Endodermal cell (in vitro differentiated cells): ENCODE measurements around the gene LPAR5. TPM values are rescaled to one million over a fixed set of nuclear protein-coding genes. Genes with fewer than 3 reads are reported as not detected.

Experiments
- DNase-seq: peaks from one replicate; pipeline ENCODE4 v3.0.0-alpha.2; 2017
- H3K27ac ChIP-seq: 2 replicates; pipeline ENCODE4 v1.5.1; 2013; ENCODE audit warnings: mild to moderate bottlenecking, low read depth, low read length, moderate library complexity
- H3K27me3 ChIP-seq: 2 replicates; pipeline ENCODE4 v1.6.1; 2013; ENCODE audit warnings: mild to moderate bottlenecking, low read length, moderate library complexity; ENCODE audit not compliant: insufficient read depth, control insufficient read depth, poor library complexity, severe bottlenecking
- H3K36me3 ChIP-seq: 2 replicates; pipeline ENCODE4 v1.7.0; 2013; ENCODE audit warnings: mild to moderate bottlenecking, low read length, moderate library complexity; ENCODE audit not compliant: control insufficient read depth, insufficient read depth
- H3K4me1 ChIP-seq: one replicate; pipeline ENCODE4 v1.7.0; 2013; ENCODE audit warnings: low read length; ENCODE audit not compliant: control insufficient read depth, insufficient read depth
- H3K4me3 ChIP-seq: 2 replicates; pipeline ENCODE4 v1.5.1; 2013; ENCODE audit warnings: mild to moderate bottlenecking, low read length, moderate library complexity
- H3K9ac ChIP-seq: 2 replicates; pipeline ENCODE4 v1.6.1; 2013; ENCODE audit warnings: mild to moderate bottlenecking, low read length, moderate library complexity; ENCODE audit not compliant: poor library complexity, severe bottlenecking; ENCODE audit errors: extremely low read depth
- H3K9me3 ChIP-seq: 2 replicates; pipeline ENCODE4 v1.6.1; 2013; ENCODE audit warnings: mild to moderate bottlenecking, low read length, moderate library complexity; ENCODE audit not compliant: control insufficient read depth
- H3K27ac Mint-ChIP-seq: 2 replicates; pipeline ENCODE4 v1.8.0; 2020; ENCODE audit warnings: mixed read lengths
- H3K27me3 Mint-ChIP-seq: 2 replicates; pipeline ENCODE4 v1.8.0; 2021; ENCODE audit warnings: mild to moderate bottlenecking, mixed read lengths; ENCODE audit not compliant: insufficient read depth
- H3K36me3 Mint-ChIP-seq: 2 replicates; pipeline ENCODE4 v1.8.0; 2020; ENCODE audit warnings: low read depth, mixed read lengths
- H3K4me1 Mint-ChIP-seq: 2 replicates; pipeline ENCODE4 v1.8.0; 2020; ENCODE audit warnings: mixed read lengths
- H3K4me3 Mint-ChIP-seq: 2 replicates; pipeline ENCODE4 v1.8.0; 2020; ENCODE audit warnings: mild to moderate bottlenecking, moderate library complexity, mixed read lengths
- H3K9me3 Mint-ChIP-seq: 2 replicates; pipeline ENCODE4 v1.8.0; 2020; ENCODE audit warnings: mild to moderate bottlenecking, mixed read lengths
- WGBS, 2 experiments: methylation state at CpG; one replicate each; pipeline versions ENCODE4 v1.1.5 to v1.1.7; 2013; ENCODE audit warnings: missing lambda C conversion rate in 2 of 2, mixed read lengths in 1 of 2; ENCODE audit not compliant: insufficient coverage in 1 of 2, insufficient read length in 1 of 2; 5-methylcytosine and 5-hydroxymethylcytosine counted together
- total RNA-seq, 2 donors: library from RNA; stranded (reverse); fragmentation: NEBNext Ultra II Directional in 1 of 2; extraction: Animal tissue kit (Norgen Biotek cat#: 25700) in 1 of 2; gene quantifications; 2 replicates in 1 of 2; 3 replicates in 1 of 2; pipeline ENCODE4 v1.2.1, GENCODE V29; 2021
- TF ChIP-seq, protein P1 (sequence below): fragments of 200-600 bp; sonication (generic); conservative IDR thresholded peaks from 2 replicates; pipeline ENCODE4 v1.5.0; 2021; ENCODE audit warnings: antibody characterized with exemption, mild to moderate bottlenecking

Gene LPAR5
- total RNA-seq, 2 donors from 2014 or later: 0.24 to 0.73 TPM

- H3K9ac ChIP-seq: no peak overlapping the region
- Mint-ChIP-seq H3K9me3 (no peaks in the 10 kb centered on the region), H3K36me3 (peaks cover 81% of the 10 kb centered on the region), H3K4me1 (no peaks in the 10 kb centered on the region), H3K4me3 (no peak overlapping the region), H3K27me3 (no peaks in the 10 kb centered on the region), H3K27ac (peak overlapping the region; percentile 2)
- H3K27me3 ChIP-seq: no peaks in the 10 kb centered on the region
- DNase-seq: no peak
- H3K4me3 ChIP-seq: no peak overlapping the region
- WGBS, 2 experiments: 94 to 97% methylated on average over 8 of the region's 8 CpGs
- peaks cover 87% of the 10 kb centered on the region for H3K36me3 ChIP-seq
- TF ChIP-seq, protein P1, sequence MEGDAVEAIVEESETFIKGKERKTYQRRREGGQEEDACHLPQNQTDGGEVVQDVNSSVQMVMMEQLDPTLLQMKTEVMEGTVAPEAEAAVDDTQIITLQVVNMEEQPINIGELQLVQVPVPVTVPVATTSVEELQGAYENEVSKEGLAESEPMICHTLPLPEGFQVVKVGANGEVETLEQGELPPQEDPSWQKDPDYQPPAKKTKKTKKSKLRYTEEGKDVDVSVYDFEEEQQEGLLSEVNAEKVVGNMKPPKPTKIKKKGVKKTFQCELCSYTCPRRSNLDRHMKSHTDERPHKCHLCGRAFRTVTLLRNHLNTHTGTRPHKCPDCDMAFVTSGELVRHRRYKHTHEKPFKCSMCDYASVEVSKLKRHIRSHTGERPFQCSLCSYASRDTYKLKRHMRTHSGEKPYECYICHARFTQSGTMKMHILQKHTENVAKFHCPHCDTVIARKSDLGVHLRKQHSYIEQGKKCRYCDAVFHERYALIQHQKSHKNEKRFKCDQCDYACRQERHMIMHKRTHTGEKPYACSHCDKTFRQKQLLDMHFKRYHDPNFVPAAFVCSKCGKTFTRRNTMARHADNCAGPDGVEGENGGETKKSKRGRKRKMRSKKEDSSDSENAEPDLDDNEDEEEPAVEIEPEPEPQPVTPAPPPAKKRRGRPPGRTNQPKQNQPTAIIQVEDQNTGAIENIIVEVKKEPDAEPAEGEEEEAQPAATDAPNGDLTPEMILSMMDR: no peak
- H3K4me1 ChIP-seq: no peaks in the 10 kb centered on the region
- H3K27ac ChIP-seq: no peak overlapping the region
- no peaks in the 10 kb centered on the region for H3K9me3 ChIP-seq
These were observed 60.1 kb downstream of the LPAR5 start for GRCh38 chr12:6575648-6576047.

DNA sequence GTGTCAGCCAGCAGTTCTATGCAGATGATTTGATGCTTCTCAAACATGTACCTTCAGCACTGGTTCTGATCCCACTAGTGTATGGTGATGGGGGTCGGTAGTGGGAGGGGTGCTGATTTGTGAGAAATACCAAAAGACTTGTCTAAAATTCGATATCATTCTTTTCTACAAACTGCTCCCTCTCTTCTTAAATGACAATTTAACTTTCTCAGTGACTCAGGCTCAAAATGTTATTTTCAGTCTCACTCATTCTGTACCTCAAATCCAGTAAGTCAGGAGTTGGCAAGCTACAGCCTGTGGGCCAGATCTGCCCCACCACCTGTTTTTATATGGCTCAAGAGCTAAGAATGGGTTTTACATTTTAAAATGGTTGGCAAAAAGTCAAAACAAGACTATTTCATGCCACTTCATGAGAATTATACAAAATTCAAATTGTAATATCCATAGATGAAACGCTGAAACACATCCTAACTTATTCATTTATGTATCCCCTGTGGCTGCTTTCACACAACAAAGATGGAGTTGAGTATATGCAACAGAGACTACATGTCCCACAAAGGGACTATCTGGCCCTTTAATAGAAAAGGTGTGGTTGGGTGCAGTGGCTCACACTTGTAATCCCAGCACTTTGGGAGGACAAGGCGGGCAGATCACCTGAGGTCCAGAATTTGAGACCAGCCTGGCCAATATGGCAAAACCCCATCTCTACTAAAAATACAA lies 61.0 kb downstream of the LPAR5 start:
- H3K4me1 ChIP-seq: no peaks in the 10 kb centered on the region
- H3K27ac ChIP-seq: no peak overlapping the region
- H3K27me3 ChIP-seq: no peaks in the 10 kb centered on the region
- Mint-ChIP-seq H3K4me1 (peaks cover 6% of the 10 kb centered on the region), H3K27ac (peak overlapping the region; percentile 1), H3K9me3 (no peaks in the 10 kb centered on the region), H3K27me3 (no peaks in the 10 kb centered on the region), H3K4me3 (no peak overlapping the region), H3K36me3 (peaks cover 85% of the 10 kb centered on the region)
- no peak overlapping the region for H3K4me3 ChIP-seq
- 97 to 100% methylated on average over 1 to 3 of the region's 4 CpGs for WGBS, 2 experiments
- TF ChIP-seq, protein P1: no peak
- DNase-seq: no peak
- no peak overlapping the region for H3K9ac ChIP-seq
- peaks cover 89% of the 10 kb centered on the region for H3K36me3 ChIP-seq
- H3K9me3 ChIP-seq: no peaks in the 10 kb centered on the region

- peaks cover 73% of the 10 kb centered on the region for H3K36me3 Mint-ChIP-seq
These were observed 62.8 kb downstream of the LPAR5 start for GRCh38 chr12:6573001-6573400.

More at GRCh38 chr12:6573001-6573400, 62.8 kb downstream of the LPAR5 start:
- TF ChIP-seq, protein P1: no peak
- no peaks in the 10 kb centered on the region for H3K27me3 ChIP-seq
- no peaks in the 10 kb centered on the region for H3K4me1 ChIP-seq
- peak overlapping the region; percentile 0 for H3K27ac Mint-ChIP-seq
- no peaks in the 10 kb centered on the region for H3K9me3 ChIP-seq
- WGBS, 2 experiments: 97 to 99% methylated on average over 5 to 8 of the region's 8 CpGs
- no peak overlapping the region for H3K4me3 Mint-ChIP-seq
- no peak overlapping the region for H3K9ac ChIP-seq
- H3K9me3 Mint-ChIP-seq: no peaks in the 10 kb centered on the region
- no peak overlapping the region for H3K27ac ChIP-seq
- H3K4me1 Mint-ChIP-seq: peaks cover 13% of the 10 kb centered on the region
- no peak for DNase-seq
- H3K36me3 ChIP-seq: peaks cover 85% of the 10 kb centered on the region
- H3K4me3 ChIP-seq: no peak overlapping the region
- peaks cover 1% of the 10 kb centered on the region for H3K27me3 Mint-ChIP-seq
